Measurements from ENCODE around the gene F2.
"Not testable (repeated sequence)": the region's sequence is repeated elsewhere in the genome, so short reads cannot be mapped to it uniquely, and the experiment has no call there.

Gene F2

DNA sequence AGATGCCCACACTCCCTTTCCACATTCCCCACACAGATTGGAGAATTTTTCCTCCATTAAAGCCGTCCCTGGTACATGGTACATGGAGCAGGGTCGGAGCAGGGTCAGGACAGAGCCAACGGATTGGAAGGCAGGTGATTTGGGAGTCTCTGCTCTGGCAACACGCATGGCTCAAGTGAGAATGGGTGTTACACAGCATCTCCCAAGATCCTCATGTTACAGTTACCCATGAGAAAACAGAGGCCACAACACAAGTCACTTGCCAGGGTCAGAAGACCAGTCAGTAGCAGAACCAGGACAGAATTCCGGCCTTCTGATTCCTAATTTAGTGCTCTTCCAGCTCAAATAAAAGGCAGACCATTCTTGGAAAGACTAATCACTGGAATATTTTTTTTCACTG is 7.7 kb upstream of the F2 start:
- no peaks in the 10 kb centered on the region for H3K79me1 ChIP-seq (ENCODE audit: low read length)
- H3K23ac ChIP-seq (ENCODE audit: low read length) = no peak overlapping the region
- no peak overlapping the region for H4K8ac ChIP-seq (ENCODE audit: low read depth, low read length)
- no peak overlapping the region for H3K4me2 ChIP-seq (ENCODE audit: low read length)
- H3K4me3 ChIP-seq (ENCODE audit: low read depth, low read length) = no peak overlapping the region
- no peak overlapping the region for H3K4ac ChIP-seq (ENCODE audit: low read depth, low read length)
- H4K12ac ChIP-seq (ENCODE audit: low read depth, low read length) = no peak overlapping the region
- DNase-seq = no peak
- no peak overlapping the region for H2BK12ac ChIP-seq (ENCODE audit: low read length)
- H3K27me3 ChIP-seq (ENCODE audit: insufficient read depth, low read length) = no peaks in the 10 kb centered on the region
- no peaks in the 10 kb centered on the region for H3K79me2 ChIP-seq (ENCODE audit: control insufficient read depth, insufficient read depth, low read length, poor library complexity)
- H3K14ac ChIP-seq (ENCODE audit: low read length) = no peak overlapping the region
- H3K27ac ChIP-seq (ENCODE audit: low read depth, low read length) = no peak overlapping the region
- H2BK5ac ChIP-seq (ENCODE audit: low read depth, low read length, poor library complexity) = no peak overlapping the region
- no peak overlapping the region for H2BK120ac ChIP-seq (ENCODE audit: insufficient read depth, low read length, poor library complexity)
- no peak overlapping the region for H2AK5ac ChIP-seq (ENCODE audit: low read length)
- H3K36me3 ChIP-seq (ENCODE audit: control insufficient read depth in 1 of 2, insufficient read depth in 2 of 2, low read length in 2 of 2) = peaks cover 5 to 10% of the 10 kb centered on the region in 2 experiments
- H3K18ac ChIP-seq (ENCODE audit: low read length) = no peak overlapping the region
- H3K9me3 ChIP-seq (ENCODE audit: insufficient read depth, low read depth, low read length) = no peaks in the 10 kb centered on the region
- no peak overlapping the region for H4K91ac ChIP-seq (ENCODE audit: low read depth, low read length)
- no peak overlapping the region for H3K9ac ChIP-seq (ENCODE audit: low read length)
- no CpG with 5 or more reads among the region's 5 CpGs for WGBS (ENCODE audit: extremely low coverage, insufficient coverage, insufficient read length)
- H3K4me1 ChIP-seq (ENCODE audit: control insufficient read depth in 1 of 2, insufficient read depth in 2 of 2, low read length in 2 of 2) = peaks cover 0 to 1% of the 10 kb centered on the region in 2 experiments
- no peak overlapping the region for H2AFZ ChIP-seq (ENCODE audit: insufficient read depth, low read length, poor library complexity)

DNA sequence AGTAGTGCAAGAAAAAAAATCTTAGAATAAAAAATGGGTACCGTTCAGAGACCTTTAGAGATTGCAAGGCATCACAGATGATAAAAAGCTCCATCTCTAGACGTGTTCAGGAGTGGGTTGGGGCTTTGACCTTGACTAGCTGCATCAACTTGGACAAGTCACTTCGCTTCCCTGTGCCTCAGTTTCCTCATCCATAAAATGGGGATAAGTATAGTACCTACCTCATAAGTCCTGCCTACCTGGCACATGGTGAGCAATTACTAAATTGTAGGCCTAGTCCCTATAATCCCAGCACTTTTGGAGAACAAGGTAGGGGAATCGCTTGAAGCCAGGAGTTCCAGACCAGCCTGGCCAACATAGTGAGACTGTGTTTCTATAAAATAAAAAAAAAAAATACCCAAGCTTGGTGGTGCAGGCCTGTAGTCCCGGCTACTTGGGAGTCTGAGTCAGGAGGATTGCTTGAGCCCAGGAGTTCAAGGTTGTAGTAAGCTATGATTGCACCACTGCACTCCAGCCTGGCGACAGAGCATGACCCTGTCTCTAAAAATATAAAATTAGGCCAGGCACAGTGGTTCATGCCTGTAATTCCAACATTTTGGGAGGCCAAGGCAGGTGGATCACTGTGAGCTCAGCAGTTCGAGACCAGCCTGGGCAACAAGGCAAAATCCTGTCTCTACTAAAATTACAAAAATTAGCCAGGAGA is 6.0 kb upstream of the F2 start:
- H2AFZ ChIP-seq (ENCODE audit: insufficient read depth, low read length, poor library complexity) = no peak overlapping the region
- H3K27ac ChIP-seq (ENCODE audit: low read depth, low read length) = no peak overlapping the region
- H3K79me2 ChIP-seq (ENCODE audit: control insufficient read depth, insufficient read depth, low read length, poor library complexity) = no peaks in the 10 kb centered on the region
- no peak overlapping the region for H2BK5ac ChIP-seq (ENCODE audit: low read depth, low read length, poor library complexity)
- no peak overlapping the region for H4K8ac ChIP-seq (ENCODE audit: low read depth, low read length)
- H3K4me1 ChIP-seq (ENCODE audit: control insufficient read depth in 1 of 2, insufficient read depth in 2 of 2, low read length in 2 of 2) = peaks cover under 1 to 2% of the 10 kb centered on the region in 2 experiments
- no peaks in the 10 kb centered on the region for H3K36me3 ChIP-seq (ENCODE audit: control insufficient read depth in 1 of 2, insufficient read depth in 2 of 2, low read length in 2 of 2)
- no peak overlapping the region for H3K9ac ChIP-seq (ENCODE audit: low read length)
- no peak for DNase-seq
- no peak overlapping the region for H2BK12ac ChIP-seq (ENCODE audit: low read length)
- H3K14ac ChIP-seq (ENCODE audit: low read length) = no peak overlapping the region
- no peak overlapping the region for H2AK5ac ChIP-seq (ENCODE audit: low read length)
- H3K4me2 ChIP-seq (ENCODE audit: low read length) = no peak overlapping the region
- H3K23ac ChIP-seq (ENCODE audit: low read length) = no peak overlapping the region
- no peak overlapping the region for H3K4me3 ChIP-seq (ENCODE audit: low read depth, low read length)
- no peaks in the 10 kb centered on the region for H3K9me3 ChIP-seq (ENCODE audit: insufficient read depth, low read depth, low read length)
- no peak overlapping the region for H3K18ac ChIP-seq (ENCODE audit: low read length)
- no peak overlapping the region for H4K91ac ChIP-seq (ENCODE audit: low read depth, low read length)
- no peaks in the 10 kb centered on the region for H3K27me3 ChIP-seq (ENCODE audit: insufficient read depth, low read length)
- no peak overlapping the region for H4K12ac ChIP-seq (ENCODE audit: low read depth, low read length)
- H3K4ac ChIP-seq (ENCODE audit: low read depth, low read length) = no peak overlapping the region
- H3K79me1 ChIP-seq (ENCODE audit: low read length) = no peaks in the 10 kb centered on the region
- no CpG with 5 or more reads among the region's 7 CpGs for WGBS (ENCODE audit: extremely low coverage, insufficient coverage, insufficient read length)
- no peak overlapping the region for H2BK120ac ChIP-seq (ENCODE audit: insufficient read depth, low read length, poor library complexity)

DNA sequence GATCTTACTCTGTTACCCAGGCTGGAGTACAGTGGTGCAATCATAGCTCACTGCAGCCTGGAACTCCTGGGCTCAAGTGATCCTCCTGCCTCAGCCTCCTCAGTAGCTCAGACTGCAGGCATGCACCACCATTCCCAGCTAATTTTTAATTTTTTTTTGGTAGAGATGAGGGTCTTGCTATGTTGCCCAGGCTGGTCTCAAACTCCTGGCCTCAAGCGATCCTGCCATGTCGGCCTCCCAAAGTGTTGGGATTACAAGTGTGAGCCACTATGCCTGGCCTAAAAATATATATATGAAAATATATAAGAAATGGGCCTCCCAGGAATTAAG is 1.2 kb upstream of the F2 start:
- not testable (repeated sequence) for H3K9ac ChIP-seq (ENCODE audit: low read length); H3K27ac ChIP-seq (ENCODE audit: low read depth, low read length); H2BK12ac ChIP-seq (ENCODE audit: low read length); H3K4me3 ChIP-seq (ENCODE audit: low read depth, low read length); H2AFZ ChIP-seq (ENCODE audit: insufficient read depth, low read length, poor library complexity); H3K36me3 ChIP-seq (ENCODE audit: control insufficient read depth in 1 of 2, insufficient read depth in 2 of 2, low read length in 2 of 2); H3K79me2 ChIP-seq (ENCODE audit: control insufficient read depth, insufficient read depth, low read length, poor library complexity); H3K4ac ChIP-seq (ENCODE audit: low read depth, low read length); H3K79me1 ChIP-seq (ENCODE audit: low read length); H2BK5ac ChIP-seq (ENCODE audit: low read depth, low read length, poor library complexity); H3K4me2 ChIP-seq (ENCODE audit: low read length); H2AK5ac ChIP-seq (ENCODE audit: low read length); H4K8ac ChIP-seq (ENCODE audit: low read depth, low read length); H3K18ac ChIP-seq (ENCODE audit: low read length); H2BK120ac ChIP-seq (ENCODE audit: insufficient read depth, low read length, poor library complexity); H4K12ac ChIP-seq (ENCODE audit: low read depth, low read length); DNase-seq; H3K23ac ChIP-seq (ENCODE audit: low read length); H3K9me3 ChIP-seq (ENCODE audit: insufficient read depth, low read depth, low read length); H3K27me3 ChIP-seq (ENCODE audit: insufficient read depth, low read length); H3K14ac ChIP-seq (ENCODE audit: low read length); H4K91ac ChIP-seq (ENCODE audit: low read depth, low read length); H3K4me1 ChIP-seq (ENCODE audit: control insufficient read depth in 1 of 2, insufficient read depth in 2 of 2, low read length in 2 of 2)
- WGBS (ENCODE audit: extremely low coverage, insufficient coverage, insufficient read length) = no CpG with 5 or more reads among the region's 2 CpGs

DNA sequence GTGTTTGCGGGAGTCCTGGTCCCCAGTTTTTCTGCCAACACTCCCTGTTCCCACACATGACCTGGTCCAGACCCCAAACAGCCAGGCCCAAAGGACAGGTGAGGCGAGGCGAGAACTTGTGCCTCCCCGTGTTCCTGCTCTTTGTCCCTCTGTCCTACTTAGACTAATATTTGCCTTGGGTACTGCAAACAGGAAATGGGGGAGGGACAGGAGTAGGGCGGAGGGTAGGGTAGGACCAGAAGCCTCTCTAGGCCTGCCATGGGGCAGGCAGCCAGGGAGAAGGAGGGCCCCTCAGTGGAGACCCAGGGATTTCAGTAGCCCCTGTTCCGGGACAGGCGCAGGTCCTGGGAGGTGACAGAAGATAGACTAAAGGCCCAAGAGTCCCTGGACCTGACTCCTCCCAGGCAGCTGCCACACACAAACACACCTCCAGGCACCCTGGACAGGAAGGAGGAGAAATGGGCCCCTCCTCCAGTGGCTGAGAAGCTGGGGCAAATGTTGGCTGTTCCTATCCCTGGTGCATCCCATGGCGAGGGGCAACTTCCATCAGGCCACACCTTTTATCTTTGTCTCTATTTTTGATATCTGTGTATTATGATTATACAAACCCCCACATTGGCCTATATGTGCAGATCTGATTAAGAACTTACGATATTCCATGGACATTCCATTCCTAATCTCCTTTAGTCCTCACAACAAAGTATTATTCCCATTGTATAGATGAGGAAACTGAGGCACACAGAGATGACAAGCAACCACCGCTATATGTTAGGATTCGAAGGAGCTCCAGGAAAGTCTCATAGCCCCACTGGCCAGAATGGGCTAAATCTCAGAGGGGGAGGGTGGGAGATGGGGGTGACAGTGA is 626 bp upstream of the F2 start:
- H2BK120ac ChIP-seq (ENCODE audit: insufficient read depth, low read length, poor library complexity) = no peak overlapping the region
- no peaks in the 10 kb centered on the region for H3K36me3 ChIP-seq (ENCODE audit: control insufficient read depth in 1 of 2, insufficient read depth in 2 of 2, low read length in 2 of 2)
- H3K79me2 ChIP-seq (ENCODE audit: control insufficient read depth, insufficient read depth, low read length, poor library complexity) = no peaks in the 10 kb centered on the region
- H3K4ac ChIP-seq (ENCODE audit: low read depth, low read length) = no peak overlapping the region
- H3K4me3 ChIP-seq (ENCODE audit: low read depth, low read length) = no peak overlapping the region
- no peak overlapping the region for H2BK12ac ChIP-seq (ENCODE audit: low read length)
- H3K9ac ChIP-seq (ENCODE audit: low read length) = no peak overlapping the region
- no peaks in the 10 kb centered on the region for H3K27me3 ChIP-seq (ENCODE audit: insufficient read depth, low read length)
- H4K91ac ChIP-seq (ENCODE audit: low read depth, low read length) = peak overlapping the region; percentile 6
- H3K9me3 ChIP-seq (ENCODE audit: insufficient read depth, low read depth, low read length) = no peaks in the 10 kb centered on the region
- no peak overlapping the region for H3K14ac ChIP-seq (ENCODE audit: low read length)
- H3K27ac ChIP-seq (ENCODE audit: low read depth, low read length) = no peak overlapping the region
- H2AK5ac ChIP-seq (ENCODE audit: low read length) = no peak overlapping the region
- no peak overlapping the region for H3K18ac ChIP-seq (ENCODE audit: low read length)
- no peaks in the 10 kb centered on the region for H3K79me1 ChIP-seq (ENCODE audit: low read length)
- no peak overlapping the region for H3K23ac ChIP-seq (ENCODE audit: low read length)
- H2BK5ac ChIP-seq (ENCODE audit: low read depth, low read length, poor library complexity) = no peak overlapping the region
- WGBS (ENCODE audit: extremely low coverage, insufficient coverage, insufficient read length) = no CpG with 5 or more reads among the region's 11 CpGs
- peaks cover 6 to 7% of the 10 kb centered on the region in 2 experiments for H3K4me1 ChIP-seq (ENCODE audit: control insufficient read depth in 1 of 2, insufficient read depth in 2 of 2, low read length in 2 of 2)
- DNase-seq = peak in 1 of 2 donors; percentile 21
- peak overlapping the region; percentile 27 for H4K8ac ChIP-seq (ENCODE audit: low read depth, low read length)
- no peak overlapping the region for H3K4me2 ChIP-seq (ENCODE audit: low read length)
- peak overlapping the region; percentile 19 for H2AFZ ChIP-seq (ENCODE audit: insufficient read depth, low read length, poor library complexity)
- H4K12ac ChIP-seq (ENCODE audit: low read depth, low read length) = no peak overlapping the region
